Cortex of kidney (tissue), 1 donor: ENCODE results near the gene NPAS4.
"Not testable (repeated sequence)": the region's sequence is repeated elsewhere in the genome, so short reads cannot be mapped to it uniquely, and the experiment has no call there.

Experiments
- DNase-seq: peaks from one replicate; lab custom pipeline; 2025; lab: John Stamatoyannopoulos, UW

Gene NPAS4

DNA sequence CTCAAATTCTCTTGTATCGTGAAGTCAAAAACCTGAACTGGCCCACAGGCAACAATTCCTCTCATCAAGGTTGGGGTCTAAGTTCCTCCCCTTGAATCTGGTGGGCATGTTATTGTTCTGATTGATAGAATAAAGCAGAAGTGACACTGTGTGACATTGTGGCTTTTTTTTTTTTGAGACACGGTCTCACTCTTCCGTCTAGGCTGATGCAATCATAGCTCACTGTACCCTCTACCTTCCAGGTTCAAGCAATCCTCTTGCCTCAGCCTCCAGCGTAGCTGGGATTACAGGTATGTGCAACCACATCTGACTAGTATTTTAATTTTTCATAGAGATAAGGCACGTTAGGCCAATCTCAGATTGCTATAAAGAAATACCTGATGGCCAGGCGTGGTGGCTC is 37.0 kb downstream of the NPAS4 start:
- no peak for DNase-seq

DNA sequence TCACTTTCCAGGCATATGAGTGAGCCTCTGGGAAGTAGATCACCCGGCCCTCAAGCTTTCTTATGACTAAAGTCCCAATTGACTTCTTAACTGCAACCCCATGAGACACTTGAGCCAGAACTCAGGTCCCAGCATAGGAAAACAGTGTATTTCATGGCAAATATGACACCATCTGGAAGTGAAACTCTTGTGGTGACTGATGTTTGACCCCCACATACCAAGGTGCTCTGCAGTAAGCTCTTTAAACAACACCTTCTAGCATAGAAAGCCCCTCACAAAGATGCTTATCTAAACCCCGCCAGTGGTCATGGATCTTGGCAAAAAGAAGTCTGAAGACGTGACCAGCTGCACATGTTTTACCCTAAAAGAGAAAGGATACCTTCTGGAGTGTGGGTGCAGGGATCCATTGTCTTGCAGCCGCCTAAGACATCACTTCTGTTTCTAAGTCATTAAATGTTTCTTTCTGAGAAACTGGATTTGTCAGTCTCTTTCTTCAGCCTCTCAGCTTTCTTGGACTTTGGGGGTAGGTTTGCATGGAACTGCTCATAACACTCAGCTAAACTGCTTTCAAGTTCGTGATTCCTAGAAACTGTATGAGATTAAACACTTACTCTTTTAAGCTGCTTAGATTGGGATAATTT is 38.4 kb downstream of the NPAS4 start:
- DNase-seq, result no peak

DNA sequence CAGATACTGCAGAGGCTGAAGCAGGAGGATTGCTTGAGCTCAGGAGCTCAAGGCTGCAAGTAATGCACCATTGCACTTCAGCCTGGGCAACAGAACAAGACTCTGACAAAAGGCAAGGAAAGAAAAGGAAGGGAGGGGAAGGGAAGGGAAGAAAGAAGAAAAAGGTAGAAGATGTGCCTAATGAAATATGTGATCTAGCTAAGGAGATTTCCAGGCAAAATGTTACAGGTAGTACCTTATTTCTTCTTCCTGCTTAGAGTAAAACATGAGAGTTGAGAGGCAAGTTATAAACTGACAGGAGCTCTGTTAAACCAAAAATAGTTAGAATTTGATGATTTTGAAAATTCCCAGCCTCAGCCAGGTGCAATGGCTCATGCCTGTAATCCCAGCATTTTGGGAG is 41.2 kb downstream of the NPAS4 start:
- DNase-seq, result no peak

DNA sequence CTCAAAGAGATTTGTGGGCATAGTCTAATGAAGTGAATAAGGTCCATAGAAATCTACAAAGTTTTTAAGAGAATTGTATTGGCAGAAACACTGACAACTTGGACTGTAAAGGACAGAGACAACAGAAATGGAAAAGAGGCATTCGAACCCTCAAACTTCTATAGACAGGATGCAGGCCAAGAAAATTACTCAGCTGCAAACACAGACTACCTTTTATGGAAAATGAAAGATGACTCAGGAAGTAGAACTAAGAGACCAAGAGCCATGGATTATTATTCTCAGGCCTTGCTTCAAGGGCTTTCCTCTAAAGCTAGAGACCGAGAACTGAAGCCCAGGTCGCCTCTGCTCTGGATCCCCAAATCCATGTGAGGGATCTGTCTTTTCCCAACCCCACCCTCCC is 42.1 kb downstream of the NPAS4 start:
- DNase-seq, result no peak

DNA sequence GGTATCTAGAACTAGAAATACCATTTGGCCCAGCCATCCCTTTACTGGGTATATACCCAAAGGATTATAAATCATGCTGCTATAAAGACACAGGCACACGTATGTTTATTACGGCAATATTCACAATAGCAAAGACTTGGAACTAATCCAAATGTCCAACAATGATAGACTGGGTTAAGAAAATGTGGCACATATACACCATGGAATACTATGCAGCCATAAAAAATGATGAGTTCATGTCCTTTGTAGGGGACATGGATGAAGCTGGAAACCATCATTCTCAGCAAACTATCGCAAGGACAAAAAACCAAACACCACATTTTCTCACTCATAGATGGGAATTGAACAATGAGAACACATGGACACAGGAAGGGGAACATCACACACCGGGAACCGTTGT is 43.3 kb downstream of the NPAS4 start:
- not testable (repeated sequence) for DNase-seq

DNA sequence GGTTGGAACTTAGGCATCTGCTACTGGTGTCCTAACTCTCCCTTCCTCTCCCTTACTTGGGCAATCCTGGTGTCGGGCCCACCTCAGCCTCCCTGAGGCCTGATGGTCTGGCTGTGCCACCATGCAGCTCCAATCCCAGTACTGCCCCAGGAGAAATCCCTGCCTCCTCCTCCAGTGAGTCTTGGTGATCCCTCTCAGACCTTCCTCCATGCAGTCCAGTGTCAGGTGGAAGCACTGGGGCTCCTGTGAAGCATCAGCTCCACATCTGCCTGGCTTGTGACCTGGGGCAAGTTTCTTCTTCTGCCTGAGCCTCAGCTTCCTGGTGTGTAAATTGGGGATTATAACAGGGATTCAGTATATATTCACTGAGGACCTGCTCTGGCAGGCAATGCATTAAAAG is 44.1 kb downstream of the NPAS4 start:
- DNase-seq, result no peak

DNA sequence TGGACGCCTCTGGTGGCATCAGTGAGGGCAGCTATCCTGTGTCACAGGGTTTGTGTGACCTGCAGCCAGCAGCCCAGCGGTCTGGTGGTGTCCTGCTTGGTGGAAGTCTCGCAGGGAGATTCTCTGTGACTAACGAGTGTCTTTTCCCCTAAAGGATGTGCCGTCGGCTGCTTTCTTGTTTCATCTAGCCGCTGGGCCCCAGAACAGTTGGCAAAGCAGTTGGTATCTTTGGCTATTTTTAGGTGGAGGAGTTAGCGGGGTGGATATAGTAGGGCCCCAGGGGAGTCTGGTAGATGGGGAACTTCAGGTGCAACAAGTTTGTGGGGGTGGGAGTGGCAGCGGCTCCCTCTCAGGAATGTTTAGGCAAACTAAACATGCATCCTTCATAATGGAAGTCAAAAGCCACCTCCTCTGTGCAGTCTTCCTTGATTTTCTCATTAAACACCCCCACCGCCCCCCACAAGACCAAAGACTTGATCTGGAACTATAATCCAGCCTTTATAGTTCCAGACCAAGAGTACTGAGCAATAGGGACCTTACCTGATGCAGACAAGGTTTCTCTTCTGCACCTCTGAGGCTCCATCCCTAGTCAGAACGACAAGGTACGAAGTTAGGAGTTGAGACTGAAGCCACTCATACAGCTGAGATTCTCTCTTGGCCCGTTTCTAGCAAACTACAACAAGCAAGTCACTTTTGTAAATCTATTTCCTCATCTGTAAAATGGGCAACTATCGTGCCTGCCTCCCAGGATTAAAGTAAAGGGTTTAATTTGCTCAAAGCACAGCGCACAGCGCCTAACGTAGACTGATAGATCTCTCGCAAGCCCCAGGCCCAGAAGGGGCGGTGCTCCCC is 44.8 kb downstream of the NPAS4 start:
- no peak for DNase-seq

DNA sequence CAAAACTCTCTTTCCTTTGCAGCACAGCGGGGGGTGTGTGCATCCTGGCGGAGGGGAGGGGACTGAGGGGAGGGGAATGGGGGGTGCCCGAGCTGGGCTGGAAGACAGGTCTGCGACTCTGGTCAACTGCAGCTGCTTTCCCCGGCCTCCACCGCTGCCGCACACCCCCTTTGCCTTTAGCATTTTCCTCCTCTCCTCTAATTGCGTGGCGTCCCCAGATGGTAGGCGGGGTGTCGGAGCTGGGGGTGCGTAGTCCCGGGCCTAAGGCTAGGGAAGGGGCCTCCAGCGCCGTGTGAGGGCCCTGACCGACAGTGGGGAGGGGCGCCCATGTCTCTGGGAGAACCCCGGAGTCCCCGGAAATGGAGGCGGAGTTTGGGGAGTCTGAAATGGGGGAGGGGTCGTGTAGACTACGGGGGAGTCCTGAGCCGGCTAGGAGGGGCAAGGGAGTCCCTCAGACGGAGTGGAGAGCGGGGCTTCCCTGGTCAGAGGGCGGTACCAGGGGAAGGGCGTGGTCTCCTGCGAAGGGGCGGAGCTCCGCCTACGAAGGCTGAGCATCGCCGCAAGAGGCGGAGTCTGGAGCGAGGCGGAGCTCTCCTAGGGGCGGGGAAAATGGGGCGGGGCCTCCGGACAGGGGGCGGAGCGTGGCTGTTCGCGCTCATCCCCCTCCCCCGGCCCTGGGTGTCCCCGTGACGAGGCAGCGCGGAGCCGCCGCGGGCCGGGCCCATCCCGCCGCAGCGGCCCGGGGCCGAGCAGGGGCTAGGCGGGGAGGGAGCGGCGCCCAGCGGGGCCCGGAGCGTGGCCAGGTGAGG is 45.6 kb downstream of the NPAS4 start, which contains the start of gene PELI3:
TSS of gene PELI3 (plus strand) at position 681 of the 809 bp plus-strand sequence. CDS start 1,224 bp downstream, outside the sequence.
- DNase-seq, result no peak

DNA sequence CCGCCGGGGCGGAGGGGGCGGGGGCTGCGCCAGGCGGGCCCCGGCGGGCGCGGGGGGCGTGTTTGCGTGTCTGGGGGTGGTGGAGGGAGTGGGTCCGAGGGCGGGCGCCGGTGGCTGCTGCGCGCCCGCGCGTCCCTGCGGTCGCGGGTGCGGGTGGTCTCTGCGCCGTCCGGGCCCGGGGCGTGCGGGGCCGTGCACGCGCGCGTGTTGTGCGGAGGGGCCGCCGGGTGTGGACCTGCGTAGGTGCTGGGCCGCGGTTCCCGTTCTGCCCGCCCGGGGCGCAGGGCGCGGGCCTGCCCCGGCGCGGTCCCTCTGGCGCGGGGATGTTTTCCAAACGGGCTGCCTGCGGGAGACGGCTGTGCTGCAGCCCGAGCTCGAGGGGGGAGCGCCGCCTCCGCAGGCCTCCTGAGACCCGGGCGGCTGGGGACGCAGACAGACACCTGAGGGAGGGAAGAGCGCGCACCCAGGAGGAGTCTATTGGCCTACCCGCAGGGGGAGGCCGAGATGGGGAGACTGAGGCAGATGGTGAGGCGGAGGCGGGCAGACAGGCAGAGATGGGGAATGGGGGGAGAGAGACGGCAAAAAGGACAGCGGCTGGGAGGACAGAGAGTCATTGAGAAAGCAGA is 46.3 kb downstream of the NPAS4 start:
- no peak for DNase-seq

DNA sequence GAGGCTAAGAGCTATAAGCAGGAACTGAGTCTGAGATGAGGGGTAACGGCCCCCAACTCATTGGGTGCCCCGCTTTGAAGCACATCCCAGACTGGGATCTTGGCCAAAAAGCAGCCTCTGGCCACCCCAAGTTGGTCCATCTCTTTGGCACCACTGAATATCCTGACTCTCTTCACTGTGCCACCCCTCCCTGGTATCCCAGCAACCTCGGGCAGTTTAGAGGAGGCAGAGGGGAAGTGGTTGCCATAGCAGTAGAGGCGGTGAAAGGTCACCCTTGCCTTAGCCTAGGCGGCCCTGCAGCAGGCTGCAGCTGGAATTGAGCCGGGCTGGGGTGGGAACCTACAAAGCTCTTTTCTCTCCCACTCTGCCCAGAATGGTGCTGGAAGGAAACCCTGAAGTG is 46.9 kb downstream of the NPAS4 start:
- no peak for DNase-seq

DNA sequence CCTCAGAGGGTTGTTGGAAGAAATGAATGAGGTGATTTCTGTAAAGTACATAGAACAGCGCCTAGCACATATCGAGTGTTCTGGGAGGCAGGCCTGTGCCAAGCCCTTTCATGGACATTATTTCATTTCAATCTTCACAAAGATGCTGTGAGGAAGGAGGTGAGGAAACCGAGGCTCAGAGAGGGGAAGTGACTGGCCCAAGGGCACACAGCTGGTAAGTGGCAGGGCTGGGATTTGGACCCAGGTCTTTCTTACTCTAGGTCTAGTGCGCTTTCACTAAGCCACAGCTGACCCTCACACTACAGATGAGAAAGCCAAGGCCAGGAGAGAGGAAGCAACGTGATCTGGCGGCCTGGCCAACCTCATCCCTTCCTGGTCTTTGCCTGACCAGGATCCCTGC is 47.9 kb downstream of the NPAS4 start:
- no peak for DNase-seq

DNA sequence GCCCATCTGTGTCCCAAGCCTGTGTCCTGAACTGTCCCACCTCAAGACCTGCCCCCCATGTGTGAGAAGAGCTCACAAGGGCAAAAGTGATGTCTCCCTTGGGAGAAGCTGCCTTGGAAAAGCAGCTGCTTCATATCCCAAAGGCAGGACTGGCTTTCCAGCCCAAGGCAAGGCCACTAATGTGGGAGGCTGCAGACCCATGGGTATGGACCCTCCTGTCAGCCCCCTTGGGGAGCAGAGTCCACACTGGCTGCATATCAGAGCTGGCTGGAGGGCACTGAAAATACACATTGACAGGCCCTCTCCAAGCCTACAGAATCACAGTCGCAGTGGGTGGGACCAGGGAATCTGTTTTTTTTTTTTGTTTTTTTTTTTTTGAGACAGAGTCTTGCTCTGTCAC is 48.6 kb downstream of the NPAS4 start:
- no peak for DNase-seq

DNA sequence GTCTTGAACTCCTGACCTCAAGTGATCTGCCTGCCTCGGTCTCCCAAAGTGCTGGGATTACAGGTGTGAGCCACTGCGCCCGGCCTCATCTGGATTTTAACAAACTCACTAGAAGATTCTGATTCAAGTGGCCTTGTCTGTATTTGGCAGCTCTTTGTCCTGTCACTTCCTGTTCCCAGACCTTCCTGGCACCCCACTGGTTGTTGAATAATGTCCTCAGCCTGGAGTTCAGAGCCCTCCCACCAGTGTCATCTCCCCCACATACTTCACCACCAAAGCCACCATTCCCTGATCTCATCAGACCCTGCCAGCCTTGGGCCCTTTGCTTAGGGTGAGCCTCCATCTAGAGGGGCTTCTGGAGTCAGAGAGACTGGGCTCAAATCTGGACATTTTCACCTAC is 49.2 kb downstream of the NPAS4 start:
- DNase-seq, result no peak

DNA sequence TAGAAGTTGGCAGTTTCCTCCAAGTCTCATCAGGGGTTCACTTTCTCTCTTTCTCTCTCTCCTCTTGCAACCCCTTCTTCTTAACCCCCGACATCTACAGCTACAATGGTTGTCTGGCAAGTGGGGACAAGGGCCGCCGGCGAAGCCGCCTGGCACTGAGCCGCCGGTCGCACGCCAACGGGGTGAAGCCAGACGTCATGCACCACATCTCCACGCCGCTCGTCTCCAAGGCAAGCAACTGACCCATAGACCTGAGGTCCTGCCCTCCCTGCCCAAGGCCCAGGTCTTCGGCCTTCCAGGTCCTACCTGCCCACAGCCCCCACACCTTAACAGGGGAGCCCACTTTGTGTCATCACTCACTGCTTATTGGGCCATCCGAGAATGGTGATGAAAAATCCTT is 50.3 kb downstream of the NPAS4 start:
- DNase-seq, result no peak

DNA sequence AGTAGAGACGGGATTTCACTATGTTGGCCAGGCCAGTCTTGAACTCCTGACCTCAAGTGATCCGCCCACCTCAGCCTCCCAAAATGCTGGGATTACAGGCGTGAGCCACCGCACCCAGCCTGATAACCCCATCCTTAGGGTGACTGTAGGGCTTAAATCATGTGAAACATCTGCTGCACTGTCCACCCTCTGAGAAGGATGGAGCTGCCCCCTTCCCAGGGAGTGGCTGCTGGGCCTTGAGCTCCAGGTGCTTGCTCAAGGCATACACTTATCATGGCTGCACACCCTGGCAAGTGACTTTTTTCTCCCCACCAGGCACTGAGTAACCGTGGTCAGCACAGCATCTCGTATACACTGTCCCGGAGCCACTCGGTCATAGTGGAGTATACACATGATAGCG is 51.2 kb downstream of the NPAS4 start:
- no peak for DNase-seq

DNA sequence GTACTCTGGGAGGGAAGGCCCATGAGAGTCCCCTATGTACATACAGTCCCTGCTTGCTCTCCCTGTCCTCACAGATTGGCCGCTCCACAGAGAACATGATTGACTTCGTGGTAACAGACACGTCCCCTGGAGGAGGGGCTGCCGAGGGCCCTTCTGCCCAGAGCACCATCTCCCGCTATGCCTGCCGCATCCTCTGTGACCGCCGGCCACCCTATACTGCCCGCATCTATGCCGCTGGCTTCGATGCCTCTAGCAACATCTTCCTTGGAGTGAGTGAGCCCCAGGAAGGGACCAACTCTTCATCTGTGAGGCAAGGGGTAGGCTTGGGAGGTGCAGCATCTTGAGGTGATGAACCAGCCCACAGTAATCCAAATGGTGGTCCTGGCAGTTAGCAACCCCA is 52.3 kb downstream of the NPAS4 start:
- DNase-seq, result no peak

DNA sequence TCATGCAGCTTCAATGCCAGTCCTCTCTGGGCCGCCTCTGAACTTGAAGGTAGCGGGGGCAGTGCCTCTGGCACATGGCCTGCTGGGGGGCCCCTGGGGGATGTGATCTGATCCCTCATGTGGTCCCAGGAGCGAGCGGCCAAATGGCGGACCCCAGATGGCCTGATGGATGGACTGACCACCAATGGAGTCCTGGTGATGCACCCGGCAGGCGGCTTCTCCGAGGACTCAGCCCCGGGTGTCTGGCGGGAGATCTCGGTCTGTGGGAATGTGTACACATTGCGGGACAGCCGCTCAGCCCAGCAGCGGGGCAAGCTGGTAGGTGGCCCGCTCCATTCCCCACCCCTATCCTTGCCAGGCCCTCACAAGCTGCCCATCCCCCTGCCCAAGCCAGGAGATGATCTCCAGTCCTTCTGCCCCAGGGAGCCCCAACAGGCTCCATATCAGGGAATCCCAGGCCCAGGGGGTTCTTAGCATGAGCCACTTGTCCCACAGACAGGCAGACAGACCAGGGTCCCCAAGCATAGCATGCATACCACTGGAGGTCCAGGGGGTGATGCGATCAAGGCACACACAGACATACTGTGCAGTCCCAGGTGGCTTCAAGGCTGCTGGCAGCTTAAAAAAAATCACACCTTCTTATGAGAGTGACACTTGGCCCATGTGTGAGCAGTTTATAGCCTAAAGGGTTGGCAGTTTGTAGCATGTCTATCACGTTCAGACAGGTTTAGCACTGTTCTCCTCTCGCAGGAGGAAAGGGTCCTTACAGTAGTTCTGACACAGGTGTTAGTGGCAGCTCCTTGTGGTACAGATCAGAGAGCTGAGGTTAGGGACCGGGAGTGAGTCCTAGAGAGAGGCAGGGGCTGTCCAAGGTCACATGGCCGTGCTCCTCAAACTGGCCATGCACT is 53.0 kb downstream of the NPAS4 start:
- DNase-seq, result no peak

DNA sequence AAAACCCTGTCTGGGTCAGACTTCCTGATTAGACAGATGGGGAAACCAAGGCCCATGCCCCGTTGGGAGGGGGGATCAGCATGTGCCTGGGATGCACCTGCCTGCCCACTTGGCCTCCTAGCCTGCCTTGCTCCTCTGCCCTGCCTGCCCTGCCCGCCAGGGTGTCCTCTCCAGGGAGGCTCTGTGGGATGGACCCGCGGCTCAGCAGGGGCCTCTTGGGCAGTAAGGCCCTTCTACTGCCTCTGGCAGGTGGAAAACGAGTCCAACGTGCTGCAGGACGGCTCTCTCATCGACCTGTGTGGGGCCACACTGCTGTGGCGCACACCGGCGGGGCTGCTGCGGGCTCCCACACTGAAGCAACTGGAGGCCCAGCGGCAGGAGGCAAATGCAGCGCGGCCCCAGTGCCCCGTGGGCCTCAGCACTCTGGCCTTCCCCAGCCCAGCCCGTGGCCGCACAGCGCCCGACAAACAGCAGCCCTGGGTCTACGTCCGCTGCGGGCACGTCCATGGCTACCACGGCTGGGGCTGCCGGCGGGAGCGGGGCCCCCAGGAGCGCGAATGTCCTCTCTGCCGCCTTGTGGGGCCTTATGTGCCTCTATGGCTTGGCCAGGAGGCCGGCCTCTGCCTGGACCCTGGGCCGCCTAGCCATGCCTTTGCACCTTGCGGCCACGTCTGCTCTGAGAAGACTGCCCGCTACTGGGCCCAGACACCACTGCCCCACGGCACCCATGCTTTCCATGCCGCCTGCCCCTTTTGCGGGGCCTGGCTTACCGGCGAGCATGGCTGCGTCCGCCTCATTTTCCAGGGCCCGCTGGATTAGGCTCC is 54.7 kb downstream of the NPAS4 start:
- no peak for DNase-seq
